ENCODE results near the gene FNBP1.
A peak's percentile ranks its signal among the peaks of the same experiment; 100 is the strongest.
"Not testable (repeated sequence)": the region's sequence is repeated elsewhere in the genome, so short reads cannot be mapped to it uniquely, and the experiment has no call there.

The FNBP1 gene

GRCh38 chr9:129953736-129954135 is 89.3 kb downstream of the FNBP1 start:
- no peak for DNase-seq (ENCODE audit: low spot score)

GRCh38 chr9:129952337-129952736 is 90.7 kb downstream of the FNBP1 start:
- DNase-seq (ENCODE audit: low spot score): no peak

GRCh38 chr9:129949821-129950220 is 93.2 kb downstream of the FNBP1 start:
- DNase-seq (ENCODE audit: low spot score): no peak

GRCh38 chr9:129948626-129949025 is 94.4 kb downstream of the FNBP1 start:
- not testable (repeated sequence) for DNase-seq (ENCODE audit: low spot score)

- no peak for DNase-seq (ENCODE audit: low spot score)
These were observed 96.6 kb downstream of the FNBP1 start for GRCh38 chr9:129946246-129946995.

GRCh38 chr9:129945314-129945713 is 97.7 kb downstream of the FNBP1 start:
- no peak for DNase-seq (ENCODE audit: low spot score)

- DNase-seq (ENCODE audit: low spot score): no peak
These were observed 98.4 kb downstream of the FNBP1 start for GRCh38 chr9:129944506-129945116.

- no peak for DNase-seq (ENCODE audit: low spot score)
These were observed 103.6 kb downstream of the FNBP1 start for GRCh38 chr9:129939431-129939830.

- DNase-seq (ENCODE audit: low spot score): peak; percentile 41
These were observed 104.6 kb downstream of the FNBP1 start for GRCh38 chr9:129938291-129938979.

- not testable (repeated sequence) for DNase-seq (ENCODE audit: low spot score)
These were observed 105.1 kb downstream of the FNBP1 start for GRCh38 chr9:129937879-129938278.

GRCh38 chr9:129936222-129936621 is 106.8 kb downstream of the FNBP1 start:
- DNase-seq (ENCODE audit: low spot score): no peak

GRCh38 chr9:129934780-129935179 is 108.2 kb downstream of the FNBP1 start:
- DNase-seq (ENCODE audit: low spot score): no peak

- DNase-seq (ENCODE audit: low spot score): no peak
These were observed 108.9 kb downstream of the FNBP1 start for GRCh38 chr9:129934041-129934591.

GRCh38 chr9:129933185-129934040 is 109.6 kb downstream of the FNBP1 start:
- DNase-seq (ENCODE audit: low spot score): peak; percentile 13

- DNase-seq (ENCODE audit: low spot score): peak; percentile 9
These were observed 110.5 kb downstream of the FNBP1 start for GRCh38 chr9:129932303-129933151.

- DNase-seq (ENCODE audit: low spot score): no peak
These were observed 112.2 kb downstream of the FNBP1 start for GRCh38 chr9:129930743-129931142.

GRCh38 chr9:129929496-129930125 is 113.4 kb downstream of the FNBP1 start:
- no peak for DNase-seq (ENCODE audit: low spot score)

GRCh38 chr9:129923589-129923988 is 119.4 kb downstream of the FNBP1 start:
- DNase-seq (ENCODE audit: low spot score): no peak

GRCh38 chr9:129921905-129922304 is 121.1 kb downstream of the FNBP1 start:
- DNase-seq (ENCODE audit: low spot score): no peak

GRCh38 chr9:129919841-129920240 is 123.1 kb downstream of the FNBP1 start:
- no peak for DNase-seq (ENCODE audit: low spot score)

Measured in AG08396 (cell line).